HG03457 (cell line): ENCODE data around the gene CLSTN2.

Experiments
- ATAC-seq: cut with Tn5 transposase; IDR thresholded peaks from one replicate; pipeline ENCODE4 v1.9.1; 2021; ENCODE audit warnings: moderate number of reproducible peaks; ENCODE audit not compliant: unreplicated experiment

Gene CLSTN2

DNA sequence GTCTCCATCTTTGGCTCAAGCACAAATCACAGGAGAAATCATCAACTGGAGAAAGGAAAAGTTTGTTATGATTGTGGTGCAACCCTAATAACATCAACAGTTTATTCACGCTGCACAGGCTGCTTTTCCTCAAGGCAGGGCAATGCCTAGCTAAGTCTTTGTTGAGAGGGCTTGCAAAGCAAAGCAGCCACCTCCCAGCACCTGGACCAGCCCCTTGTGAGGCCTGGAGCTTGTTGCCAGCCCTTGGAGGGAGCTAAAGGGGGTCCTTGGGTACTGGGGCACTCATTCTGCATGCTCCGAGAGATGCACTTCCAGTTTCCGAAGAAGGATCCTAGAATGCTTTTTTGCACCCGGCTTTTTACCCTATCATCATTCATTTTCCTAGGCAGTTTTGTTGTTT lies 288.2 kb downstream of the CLSTN2 start:
- ATAC-seq, result no peak

DNA sequence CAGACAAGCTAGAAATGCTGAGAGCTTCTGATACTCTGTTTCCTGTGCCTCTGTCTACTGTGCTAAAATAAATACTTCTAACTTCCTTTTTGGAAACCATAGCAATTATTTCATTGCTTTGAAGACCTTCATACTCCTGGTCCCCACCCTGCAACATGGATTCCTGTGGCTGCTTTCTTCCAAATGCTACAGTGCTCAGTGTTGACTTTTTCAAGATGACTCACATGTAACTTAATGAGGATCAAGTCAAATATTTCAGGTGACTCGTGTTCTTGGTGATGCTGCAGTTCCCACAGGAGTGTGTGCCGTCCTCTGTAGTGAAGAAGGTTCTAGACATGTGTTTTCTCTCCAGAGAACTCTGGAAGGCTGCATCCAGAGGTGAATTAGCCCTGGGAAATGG lies 288.6 kb downstream of the CLSTN2 start:
- ATAC-seq, result no peak

DNA sequence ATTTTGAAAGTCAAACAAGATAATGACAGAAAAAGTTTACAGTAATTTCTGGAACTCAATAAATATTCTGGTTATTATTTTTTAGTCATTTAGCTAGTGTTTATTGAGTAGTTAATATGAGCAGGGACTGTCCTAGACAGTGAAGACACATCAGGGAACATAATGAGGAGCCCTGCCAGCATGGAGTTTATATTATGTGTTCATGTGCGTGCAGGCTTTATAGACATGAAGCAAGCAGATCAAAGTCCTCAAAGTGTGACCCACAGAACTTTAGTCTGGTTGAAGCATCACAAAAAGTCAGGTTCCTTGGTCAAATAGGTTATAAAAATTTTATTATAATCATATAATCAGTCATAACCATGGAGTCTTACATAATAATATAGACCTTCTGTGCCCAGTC lies 289.3 kb downstream of the CLSTN2 start:
- ATAC-seq, result no peak

DNA sequence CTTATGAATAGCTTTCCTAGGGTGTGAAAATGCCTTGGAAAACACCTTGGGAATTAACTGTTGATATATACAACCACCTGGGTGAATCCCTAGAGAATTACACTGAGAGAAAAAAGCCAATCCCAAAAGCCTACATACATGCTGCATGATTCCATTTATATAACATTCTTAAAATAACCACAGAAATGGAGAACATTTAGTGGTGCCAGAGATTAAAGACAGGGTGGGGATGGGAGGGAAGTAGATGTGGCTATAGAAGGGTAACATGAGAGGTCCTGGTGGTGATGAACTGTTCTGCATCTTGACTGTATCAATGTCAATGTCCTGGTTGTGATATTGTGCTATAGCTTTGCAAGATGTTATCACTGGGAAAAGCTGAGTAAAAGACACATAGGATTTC lies 291.0 kb downstream of the CLSTN2 start:
- no peak for ATAC-seq

DNA sequence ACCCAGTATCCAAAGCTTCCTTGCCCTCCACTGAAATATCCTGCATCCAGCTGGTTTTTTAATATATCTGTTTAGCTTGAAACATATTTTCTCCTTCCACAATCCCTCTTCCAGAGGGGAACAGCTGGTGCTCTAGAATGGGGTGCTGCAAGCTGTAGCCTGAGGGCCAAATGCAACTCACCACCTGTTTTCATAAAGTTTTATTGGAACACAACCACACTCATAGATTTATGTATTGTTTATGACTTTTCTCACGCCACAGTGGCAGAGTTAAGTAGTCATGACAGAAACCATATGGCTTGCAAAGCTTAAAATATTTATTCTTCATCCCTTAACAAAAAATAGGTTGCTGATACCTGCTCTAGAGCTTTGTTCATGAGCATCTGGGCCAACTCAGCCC lies 298.7 kb downstream of the CLSTN2 start:
- no peak for ATAC-seq

DNA sequence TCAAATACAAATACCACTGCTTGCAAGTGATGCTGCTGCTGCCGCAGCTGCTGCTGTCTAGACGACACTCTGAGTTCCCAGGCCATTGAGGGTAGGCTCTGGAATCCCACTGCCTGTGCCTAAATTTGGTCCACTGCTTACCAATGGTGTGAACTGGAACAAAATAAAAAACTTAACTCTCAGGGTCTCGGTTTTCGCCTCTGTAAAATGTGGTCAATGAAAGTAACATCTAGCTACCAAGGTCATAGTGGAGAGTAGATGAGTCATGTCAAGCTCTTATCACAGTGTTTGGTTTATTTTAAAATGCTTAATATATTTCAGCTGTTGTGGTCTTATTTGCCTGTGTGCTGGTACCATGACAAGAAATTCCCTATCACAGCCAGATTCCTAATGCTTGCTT lies 299.3 kb downstream of the CLSTN2 start:
- ATAC-seq, result no peak

DNA sequence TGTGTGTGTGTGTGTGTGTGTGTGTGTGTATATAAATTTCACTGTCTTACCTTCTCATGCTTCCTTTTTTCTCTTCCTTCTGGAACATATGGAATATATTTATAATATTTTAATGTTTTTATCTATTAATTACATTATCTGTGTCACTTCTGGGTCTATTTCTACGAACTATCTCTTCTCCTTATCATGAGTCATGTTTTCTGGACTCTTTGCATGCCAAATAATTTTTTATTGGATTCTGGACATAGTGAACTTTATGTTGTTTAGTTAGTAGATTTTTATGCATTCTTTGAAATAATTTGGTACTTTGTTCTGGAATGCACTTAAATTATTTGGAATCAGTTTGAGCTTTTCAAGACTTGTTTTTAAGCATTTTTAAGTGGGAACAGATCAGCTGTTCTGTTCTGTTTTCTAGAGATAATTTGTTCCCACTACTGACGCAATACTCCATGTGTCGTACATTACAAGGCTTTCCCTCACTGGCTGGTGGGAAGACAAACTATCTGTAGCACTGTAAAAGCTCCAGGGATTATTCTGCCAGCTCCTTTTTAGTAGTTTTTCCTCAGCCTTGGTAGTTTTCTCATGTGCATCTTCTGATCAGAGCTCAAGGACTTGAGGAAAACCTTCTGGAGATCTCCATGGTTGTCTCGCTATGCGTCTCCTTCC lies 302.0 kb downstream of the CLSTN2 start:
- ATAC-seq, result no peak

DNA sequence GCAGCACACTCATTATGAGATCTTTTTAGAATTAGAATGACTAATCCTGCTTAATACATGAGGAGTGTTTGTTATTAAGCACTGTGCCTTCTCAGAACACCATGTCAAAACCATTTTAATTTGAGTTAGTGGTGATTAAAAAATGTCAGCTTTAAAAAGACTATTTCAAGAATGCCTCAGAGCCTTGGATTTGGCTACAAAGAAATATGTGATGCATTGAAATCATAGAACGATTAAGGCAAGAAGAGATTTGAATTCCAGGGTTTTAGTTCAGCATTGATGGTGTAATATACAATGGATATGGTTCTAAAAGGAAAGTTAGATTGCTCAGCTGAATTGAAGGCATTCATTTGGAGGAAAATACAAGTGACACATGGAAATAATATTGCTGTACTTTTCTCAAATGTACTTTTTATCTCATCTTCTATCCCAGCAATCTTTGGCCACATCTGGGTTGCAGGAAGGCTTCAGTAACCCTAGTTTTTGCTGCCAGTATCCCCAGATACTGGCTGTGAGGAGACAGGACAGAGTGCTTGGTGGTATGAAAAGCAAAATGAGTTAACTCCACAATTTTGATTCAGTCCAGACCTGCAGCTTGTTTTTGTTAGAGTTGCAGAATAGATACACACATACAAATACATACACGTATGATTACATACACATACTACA lies 303.8 kb downstream of the CLSTN2 start:
- ATAC-seq, result no peak

DNA sequence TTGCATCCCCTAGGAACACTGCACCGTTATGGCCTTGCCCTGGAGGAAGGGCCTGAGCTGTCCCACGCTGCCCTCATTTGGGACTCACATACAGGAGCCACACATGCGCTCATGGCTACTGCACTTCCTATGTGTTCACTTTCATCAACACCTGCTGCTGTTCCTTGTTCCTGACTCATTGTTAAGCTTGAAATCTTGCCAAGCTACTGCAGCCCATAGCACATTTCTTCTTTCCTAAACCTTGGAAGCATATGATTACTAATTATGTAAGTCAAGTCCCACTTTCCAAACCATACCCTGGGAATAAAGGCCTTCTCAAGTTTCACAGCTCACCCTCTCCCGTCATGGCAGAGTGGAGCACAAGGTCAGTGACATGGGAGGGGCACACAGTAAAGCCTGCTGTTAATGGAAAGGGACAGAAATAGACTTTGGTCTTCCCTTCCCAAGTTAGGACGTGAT lies 307.9 kb downstream of the CLSTN2 start:
- ATAC-seq, result no peak

DNA sequence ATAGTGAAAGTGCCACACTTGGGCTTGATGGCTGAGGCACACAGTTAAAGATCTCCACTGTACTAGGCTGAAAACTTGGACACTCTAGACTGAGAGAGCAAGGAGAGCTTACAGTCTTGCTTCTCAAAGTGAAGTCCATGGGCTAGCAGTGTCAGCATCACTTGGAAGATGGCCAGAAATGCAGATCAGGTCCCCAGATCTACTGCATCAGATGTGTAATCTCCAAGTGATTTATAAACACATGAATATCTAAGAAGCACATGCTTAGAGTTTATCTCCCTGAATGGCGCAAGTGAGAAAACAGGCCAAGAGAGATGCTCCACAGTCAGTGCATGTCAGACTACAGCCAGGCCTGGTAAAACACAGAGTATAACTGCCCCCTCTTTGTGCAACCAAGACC lies 308.6 kb downstream of the CLSTN2 start:
- no peak for ATAC-seq

DNA sequence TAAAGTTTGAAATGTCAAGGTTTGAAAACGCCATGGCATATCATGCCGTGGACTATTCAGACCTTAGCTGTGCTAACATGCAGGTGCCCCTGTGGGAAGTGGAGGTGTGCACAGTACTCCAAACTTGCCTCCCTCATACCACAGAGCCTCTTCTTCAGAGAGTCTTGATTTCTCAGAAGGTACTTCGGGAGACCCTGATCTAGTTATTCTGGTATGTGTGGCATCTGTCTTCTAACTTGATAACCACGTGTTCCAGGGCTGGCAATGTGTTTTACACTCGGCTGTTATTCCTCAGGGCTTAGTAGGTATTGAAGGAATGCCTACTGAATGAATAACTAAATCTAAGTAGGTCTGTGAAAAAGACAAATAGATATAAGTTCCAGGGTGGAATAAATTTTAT lies 309.9 kb downstream of the CLSTN2 start:
- no peak for ATAC-seq

DNA sequence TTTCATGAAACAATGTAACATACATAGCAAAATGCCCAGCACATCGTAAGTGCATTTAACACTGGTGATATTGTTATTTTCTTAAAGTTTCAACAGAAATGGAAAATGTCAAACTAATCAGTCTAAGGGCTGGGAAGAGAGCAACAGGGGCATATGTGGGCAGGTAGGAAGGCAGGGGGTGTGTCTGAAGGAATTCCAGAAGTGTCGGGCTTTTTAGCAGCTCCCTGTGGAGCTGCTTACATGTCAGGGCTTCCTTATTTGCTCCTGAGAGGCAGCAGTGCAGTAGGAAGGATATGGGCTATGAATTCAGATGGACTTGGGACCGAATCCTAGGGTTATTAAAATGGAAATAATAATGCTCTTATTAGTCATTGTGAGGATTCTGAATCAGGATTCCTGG lies 311.6 kb downstream of the CLSTN2 start:
- ATAC-seq, result no peak

DNA sequence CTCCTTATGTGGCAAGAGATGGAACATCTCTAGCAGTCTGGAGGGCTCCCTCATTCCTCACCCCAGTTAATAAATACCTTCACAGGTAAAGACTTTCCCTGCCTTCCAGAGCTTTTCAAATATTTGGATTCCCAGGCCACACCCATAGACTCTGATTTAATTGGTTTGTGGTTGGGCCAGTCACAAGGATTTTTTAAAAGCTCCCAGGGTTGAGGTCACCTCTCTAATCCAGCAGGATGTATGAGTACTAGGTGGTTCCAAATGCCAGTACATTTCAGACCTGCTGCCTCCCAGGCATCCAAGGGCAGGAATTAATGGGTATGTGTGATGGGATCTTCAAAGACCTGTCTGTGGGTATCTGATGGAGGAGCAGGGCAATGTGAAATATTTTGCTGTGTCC lies 312.8 kb downstream of the CLSTN2 start:
- no peak for ATAC-seq

DNA sequence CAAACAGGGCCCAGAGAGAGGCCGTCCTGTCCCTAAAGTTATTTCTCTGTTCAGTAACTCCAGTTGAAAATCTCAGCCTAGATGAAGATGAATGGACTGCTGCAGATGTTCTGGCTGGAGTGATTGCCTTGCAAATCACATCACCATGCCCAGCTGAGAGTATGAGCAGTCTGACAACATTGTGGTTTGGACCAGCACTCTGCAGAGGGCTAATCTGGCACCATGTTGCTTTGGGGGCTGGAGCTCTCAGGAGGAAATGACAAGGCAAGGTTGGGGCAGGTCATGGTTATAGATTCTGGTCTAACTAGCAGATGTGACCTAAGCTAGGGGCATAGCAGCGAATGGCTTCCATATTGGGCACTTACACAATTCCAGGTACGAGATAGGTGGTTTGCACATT lies 314.2 kb downstream of the CLSTN2 start:
- no peak for ATAC-seq

DNA sequence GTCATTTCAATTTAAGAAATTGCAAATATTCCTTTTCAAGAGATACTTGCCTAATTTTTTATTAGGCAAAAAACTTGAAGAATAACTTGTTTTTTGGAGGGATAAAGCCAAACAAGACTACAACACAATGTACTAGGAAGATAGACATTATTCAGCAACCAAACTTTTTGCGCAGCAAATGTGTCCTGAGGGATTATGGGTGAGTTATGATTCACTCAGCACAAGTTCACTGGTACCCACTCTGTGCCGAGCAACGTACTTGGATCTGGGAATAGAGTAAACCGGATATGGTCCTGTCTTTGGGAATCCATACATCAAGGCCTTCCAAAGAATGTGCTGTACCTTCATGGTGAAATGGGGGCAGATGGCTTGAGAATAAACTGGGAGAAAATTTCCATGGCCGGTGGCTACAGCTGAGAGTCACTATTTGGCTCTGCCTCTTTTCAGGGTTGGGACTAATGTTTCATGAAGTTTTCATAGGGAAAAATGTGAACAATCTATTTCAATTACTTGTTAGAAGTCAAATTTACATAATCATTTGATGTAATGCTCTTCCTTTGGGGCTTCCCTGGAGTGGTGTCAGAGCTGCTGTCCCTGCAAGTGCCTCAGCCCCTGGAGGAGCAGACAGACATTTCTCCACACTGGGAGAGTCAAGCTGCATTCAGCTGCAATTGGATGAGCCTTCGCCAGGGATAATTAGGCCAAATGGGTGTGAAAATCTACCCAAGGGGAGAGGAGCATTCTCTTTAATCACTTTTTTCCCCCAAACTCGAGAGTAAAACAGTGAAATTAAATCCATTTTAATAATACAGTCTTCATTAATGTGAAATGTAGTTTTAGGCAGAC lies 315.2 kb downstream of the CLSTN2 start:
- no peak for ATAC-seq

DNA sequence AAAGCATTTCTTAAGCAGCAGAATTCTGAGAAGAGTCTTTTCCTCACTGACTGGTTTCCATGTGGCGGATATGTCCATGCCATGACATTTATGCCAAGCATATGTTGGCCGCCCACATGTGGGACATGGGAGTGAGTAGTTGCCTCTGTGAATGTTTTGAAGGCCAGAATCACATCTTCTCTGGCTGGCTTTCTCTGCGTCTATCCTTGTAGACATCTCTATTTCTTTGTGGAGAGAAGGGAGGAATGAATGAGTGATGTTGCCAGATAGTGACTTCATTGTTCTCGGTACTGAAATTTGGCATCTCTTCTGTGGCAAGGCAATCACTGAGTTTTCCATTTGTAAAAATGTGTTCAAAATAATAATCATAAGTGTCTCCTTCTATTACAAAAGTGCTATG lies 316.0 kb downstream of the CLSTN2 start:
- ATAC-seq, result no peak

DNA sequence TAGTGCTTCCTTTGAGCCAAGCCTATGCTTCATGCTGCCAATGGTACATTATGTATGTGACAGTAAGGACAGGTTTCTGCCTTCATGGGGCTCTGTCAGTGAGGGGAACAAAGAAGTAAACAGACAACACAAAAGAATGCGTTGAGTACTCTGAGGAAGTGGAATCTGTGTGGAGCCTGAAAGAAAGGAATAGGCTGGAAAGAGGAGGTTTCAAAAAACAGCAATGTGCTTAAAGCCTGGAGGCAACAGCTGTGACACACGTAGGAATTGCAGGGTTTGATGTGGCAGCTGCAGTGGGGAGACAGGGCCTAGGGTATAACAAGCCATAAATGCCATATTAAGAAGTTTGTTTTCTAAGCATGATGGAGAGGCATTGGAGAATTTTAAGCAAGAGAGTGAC lies 316.7 kb downstream of the CLSTN2 start:
- ATAC-seq, result no peak

DNA sequence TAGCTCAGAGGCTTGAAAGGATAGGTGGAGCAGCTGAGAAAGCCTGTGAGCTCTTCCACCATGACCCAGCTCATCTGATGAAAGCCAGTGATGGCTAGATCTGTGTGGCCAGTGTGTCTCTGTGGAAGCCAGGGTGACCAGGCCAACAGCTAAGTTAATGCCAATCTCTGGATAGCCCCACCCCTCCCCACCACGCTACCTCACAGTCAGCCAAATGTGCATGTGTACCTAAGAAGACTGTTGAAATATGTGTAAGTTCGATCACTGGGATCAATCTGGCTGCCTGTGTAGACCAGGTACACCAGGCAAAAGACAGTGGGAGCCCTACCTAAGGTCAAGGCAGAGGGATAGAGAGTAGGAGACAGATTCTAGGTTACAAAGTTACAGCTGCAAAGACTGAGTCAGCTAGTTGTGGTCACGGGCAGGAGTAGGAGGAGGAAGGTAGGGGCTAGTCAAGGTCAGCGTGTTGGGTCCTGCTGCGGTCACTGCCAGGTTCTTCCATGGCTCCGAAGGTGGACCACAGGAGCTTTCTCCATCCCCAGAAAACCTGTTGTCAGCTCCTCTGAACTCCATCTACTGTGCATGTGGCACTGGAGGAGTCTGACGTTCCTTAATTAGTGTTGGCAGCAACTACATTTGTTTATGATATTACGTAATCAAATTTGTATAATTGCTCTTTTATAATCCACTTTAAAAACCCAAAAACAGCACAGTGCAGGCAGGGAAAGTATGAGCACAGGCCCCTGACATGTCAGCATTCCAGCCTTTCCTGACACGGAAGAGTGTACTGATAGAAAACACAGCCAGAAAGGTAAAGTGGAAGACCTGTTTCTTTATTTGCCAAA lies 318.0 kb downstream of the CLSTN2 start:
- no peak for ATAC-seq

DNA sequence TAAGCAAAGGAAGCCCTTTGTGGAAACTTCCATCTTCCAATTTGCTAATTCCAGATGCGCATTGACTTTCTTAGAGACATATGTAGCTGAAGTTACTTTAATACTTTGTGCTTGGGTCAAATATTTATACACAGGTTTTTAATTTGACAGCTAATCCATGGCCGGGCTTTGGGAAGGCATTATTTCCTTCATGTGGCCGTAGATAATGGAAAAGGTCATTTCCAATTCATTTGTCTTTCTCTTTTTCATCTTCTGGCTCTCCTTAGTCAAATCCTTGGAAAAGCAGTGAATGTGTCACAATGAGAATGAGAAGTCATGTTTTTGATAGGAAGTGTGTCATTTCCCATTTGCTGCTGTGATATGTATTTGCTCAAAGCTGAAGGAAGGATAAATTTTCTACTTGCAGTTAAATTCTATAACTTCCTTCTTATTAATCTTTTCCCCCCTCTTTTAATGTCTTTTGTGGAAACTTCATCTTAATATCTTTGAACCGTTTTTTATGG lies 323.3 kb downstream of the CLSTN2 start:
- ATAC-seq, result no peak

DNA sequence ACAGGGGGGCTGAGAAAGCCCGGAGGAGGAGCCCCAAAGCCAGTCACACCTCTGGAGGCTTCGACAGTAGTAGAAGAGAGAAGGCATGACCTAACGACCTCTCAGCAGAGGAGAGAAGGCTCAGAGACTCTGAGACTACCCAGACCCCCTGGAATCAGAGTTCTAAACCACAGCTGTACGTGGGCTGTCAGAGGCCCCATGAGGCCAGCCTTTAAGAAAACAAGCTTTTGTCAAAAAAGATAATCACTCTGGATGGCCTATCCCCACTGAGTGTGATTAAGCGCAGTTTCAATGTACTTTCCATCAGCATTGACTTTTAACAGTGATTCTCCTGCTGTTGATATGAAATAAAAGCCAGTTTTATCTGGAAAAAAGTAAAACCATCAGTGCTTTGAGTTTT lies 330.3 kb downstream of the CLSTN2 start:
- no peak for ATAC-seq

DNA sequence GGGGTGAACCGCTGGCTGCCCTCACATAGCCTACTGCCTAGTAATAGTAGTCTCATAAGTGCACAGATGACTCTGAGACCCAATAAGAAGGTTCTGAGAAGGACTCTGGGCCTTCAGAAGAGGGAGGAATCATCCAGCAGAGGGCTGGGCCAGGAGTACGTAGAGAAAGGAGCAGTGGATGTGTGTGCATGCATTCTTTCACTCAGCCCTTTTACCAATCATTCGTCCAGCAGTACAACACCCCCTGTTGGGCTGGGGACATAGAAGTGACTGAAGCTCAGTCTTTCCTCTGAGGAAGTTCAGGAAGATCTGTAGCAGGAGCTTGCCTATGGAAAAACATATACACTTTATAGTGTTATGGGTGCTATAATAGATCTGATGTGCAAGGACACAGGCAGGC lies 333.1 kb downstream of the CLSTN2 start:
- ATAC-seq, result no peak
